IPS DF 6.9 (cell line): ENCODE data around the gene CACNB3.
"Not testable (repeated sequence)": the region's sequence is repeated elsewhere in the genome, so short reads cannot be mapped to it uniquely, and the experiment has no call there.

Experiments used
- DNase-seq: peaks from one replicate; pipeline ENCODE4 v3.0.0-alpha.2; 2013; ENCODE audit warnings: low read depth, low spot score
- H3K27ac ChIP-seq: one replicate; pipeline ENCODE4 v1.5.1; 2013; ENCODE audit warnings: low read length, control low read depth
- H3K27me3 ChIP-seq: 2 replicates; pipeline ENCODE4 v1.6.1; 2013; ENCODE audit warnings: mild to moderate bottlenecking, low read length; ENCODE audit not compliant: control insufficient read depth, insufficient read depth
- H3K36me3 ChIP-seq: 2 replicates; pipeline ENCODE4 v1.6.1; 2013; ENCODE audit warnings: low read length; ENCODE audit not compliant: control insufficient read depth, insufficient read depth
- H3K4me1 ChIP-seq: 2 replicates; pipeline ENCODE4 v1.6.1; 2013; ENCODE audit warnings: low read length; ENCODE audit not compliant: control insufficient read depth, insufficient read depth
- H3K4me3 ChIP-seq: 2 replicates; pipeline ENCODE4 v1.5.1; 2013; ENCODE audit warnings: mild to moderate bottlenecking, low read length
- H3K9me3 ChIP-seq: 2 replicates; pipeline ENCODE4 v1.6.1; 2013; ENCODE audit warnings: low read length, inconsistent platforms; ENCODE audit not compliant: control insufficient read depth, insufficient read depth
- WGBS: extraction: QIAGEN DNeasy Blood & Tissue Kit; methylation state at CpG from one replicate; pipeline ENCODE4 v1.1.7; 2013; ENCODE audit warnings: mixed read lengths, missing lambda C conversion rate; ENCODE audit not compliant: insufficient read length, insufficient coverage; 5-methylcytosine and 5-hydroxymethylcytosine counted together

The CACNB3 gene

GRCh38 chr12:48866052-48866711 is 47.9 kb downstream of the CACNB3 start:
- Histone ChIP-seq H3K4me1 (no peaks in the 10 kb centered on the region), H3K27ac (no peak overlapping the region), H3K27me3 (no peaks in the 10 kb centered on the region), H3K4me3 (no peak overlapping the region), H3K9me3 (no peaks in the 10 kb centered on the region), H3K36me3 (peaks cover 6% of the 10 kb centered on the region; the same call in 1 of the 2 replicates)
- DNase-seq = no peak
- no CpG with 5 or more reads among the region's 6 CpGs for WGBS

- Histone ChIP-seq H3K36me3 (0 out of 2 replicates have a peak, but pooled peaks cover 3% of the 10 kb centered on the region), H3K27me3 (no peaks in the 10 kb centered on the region), H3K27ac (no peak overlapping the region), H3K4me3 (no peak overlapping the region), H3K9me3 (no peaks in the 10 kb centered on the region), H3K4me1 (0 out of 2 replicates have a peak, but pooled peaks cover under 1% of the 10 kb centered on the region)
- DNase-seq = no peak
- WGBS = no CpG with 5 or more reads among the region's 2 CpGs
Measured at GRCh38 chr12:48868451-48868850, 50.2 kb downstream of the CACNB3 start.

GRCh38 chr12:48869191-48869590 is 50.9 kb downstream of the CACNB3 start:
- WGBS = 100% methylated on average over 1 of the region's 2 CpGs
- Histone ChIP-seq H3K4me3 (no peak overlapping the region), H3K27ac (no peak overlapping the region), H3K36me3 (no peaks in the 10 kb centered on the region), H3K4me1 (0 out of 2 replicates have a peak, but pooled peaks cover 1% of the 10 kb centered on the region), H3K9me3 (no peaks in the 10 kb centered on the region), H3K27me3 (no peaks in the 10 kb centered on the region)
- DNase-seq = no peak

GRCh38 chr12:48873096-48873495 is 54.8 kb downstream of the CACNB3 start:
- no peak for DNase-seq
- WGBS = no CpG with 5 or more reads among the region's 4 CpGs
- H3K9me3 ChIP-seq = no peaks in the 10 kb centered on the region
- no peak overlapping the region for H3K4me3 ChIP-seq
- no peaks in the 10 kb centered on the region for H3K36me3 ChIP-seq
- H3K4me1 ChIP-seq = 0 out of 2 replicates have a peak, but pooled peaks cover 1% of the 10 kb centered on the region
- no peaks in the 10 kb centered on the region for H3K27me3 ChIP-seq
- no peak overlapping the region for H3K27ac ChIP-seq

GRCh38 chr12:48873534-48873933 is 55.2 kb downstream of the CACNB3 start:
- H3K36me3 ChIP-seq, H3K4me1 ChIP-seq, H3K9me3 ChIP-seq, H3K27me3 ChIP-seq, H3K4me3 ChIP-seq, H3K27ac ChIP-seq, DNase-seq: not testable (repeated sequence)
- no CpG with 5 or more reads among the region's 8 CpGs for WGBS

GRCh38 chr12:48875944-48876515 is 57.7 kb downstream of the CACNB3 start:
- no peak overlapping the region for H3K4me3 ChIP-seq
- 0 out of 2 replicates have a peak, but pooled peaks cover 1% of the 10 kb centered on the region for H3K4me1 ChIP-seq
- H3K27ac ChIP-seq = no peak overlapping the region
- no peaks in the 10 kb centered on the region for H3K9me3 ChIP-seq
- no peaks in the 10 kb centered on the region for H3K27me3 ChIP-seq
- WGBS = no CpG with 5 or more reads among the region's 4 CpGs
- no peak for DNase-seq
- H3K36me3 ChIP-seq = no peaks in the 10 kb centered on the region
